HG03135 (cell line): Measurements from ENCODE around the gene UGT3A1.
"Not testable (repeated sequence)": the region's sequence is repeated elsewhere in the genome, so short reads cannot be mapped to it uniquely, and the experiment has no call there.

Source experiments
- ATAC-seq: cut with Tn5 transposase; IDR thresholded peaks from one replicate; pipeline ENCODE4 v1.9.1; 2021; ENCODE audit warnings: mild to moderate bottlenecking, moderate library complexity; ENCODE audit not compliant: unreplicated experiment

Gene UGT3A1

GRCh38 chr5:35990520-35990919 is 670 bp downstream of the UGT3A1 start:
- ATAC-seq = no peak

GRCh38 chr5:35988529-35988928 is 2.7 kb downstream of the UGT3A1 start:
- ATAC-seq = no peak

- no peak for ATAC-seq
Measured at GRCh38 chr5:35987776-35988175, 3.4 kb downstream of the UGT3A1 start.

GRCh38 chr5:35979715-35980114 is 11.5 kb downstream of the UGT3A1 start:
- ATAC-seq = no peak

- ATAC-seq = not testable (repeated sequence)
Measured at GRCh38 chr5:35976859-35977258, 14.3 kb downstream of the UGT3A1 start.

GRCh38 chr5:35974570-35974969 is 16.6 kb downstream of the UGT3A1 start:
- no peak for ATAC-seq

GRCh38 chr5:35971878-35972210 is 19.3 kb downstream of the UGT3A1 start:
- no peak for ATAC-seq

GRCh38 chr5:35971186-35971877 is 19.9 kb downstream of the UGT3A1 start:
- no peak for ATAC-seq

- no peak for ATAC-seq
Measured at GRCh38 chr5:35963381-35963843, 27.8 kb downstream of the UGT3A1 start.

- no peak for ATAC-seq
Measured at GRCh38 chr5:35960328-35960727, 30.9 kb downstream of the UGT3A1 start.

- no peak for ATAC-seq
Measured at GRCh38 chr5:35956429-35956828, 34.8 kb downstream of the UGT3A1 start.

- ATAC-seq = no peak
Measured at GRCh38 chr5:35954175-35954574, 37.0 kb downstream of the UGT3A1 start.

GRCh38 chr5:35947085-35947484 is 44.1 kb downstream of the UGT3A1 start:
- no peak for ATAC-seq

- no peak for ATAC-seq
Measured at GRCh38 chr5:35939639-35940038, 51.6 kb downstream of the UGT3A1 start.

- no peak for ATAC-seq
Measured at GRCh38 chr5:35938568-35939227, 52.5 kb downstream of the UGT3A1 start, which contains the start of gene CAPSL. CAPSL (minus strand) TSS chr5:35938622; CDS start chr5:35921120, 17,502 bp downstream.

GRCh38 chr5:35926389-35927051 is 64.7 kb downstream of the UGT3A1 start:
- ATAC-seq = no peak

- no peak for ATAC-seq
Measured at GRCh38 chr5:35924950-35925722, 66.1 kb downstream of the UGT3A1 start.

- ATAC-seq = no peak
Measured at GRCh38 chr5:35924122-35924949, 66.9 kb downstream of the UGT3A1 start.

GRCh38 chr5:35922468-35922867 is 68.7 kb downstream of the UGT3A1 start:
- no peak for ATAC-seq

GRCh38 chr5:35921930-35922329 is 69.3 kb downstream of the UGT3A1 start:
- no peak for ATAC-seq
